ENCODE results near the gene TAOK3.
"Not testable (repeated sequence)": the region's sequence is repeated elsewhere in the genome, so short reads cannot be mapped to it uniquely, and the experiment has no call there.

Gene TAOK3

GRCh38 chr12:118372541-118373495 is at the start of gene TAOK3:
Gene TAOK3 (minus strand): TSS chr12:118372907. CDS start chr12:118255567, 117,340 bp downstream.
- peak; percentile 99 for DNase-seq (ENCODE audit: low spot score)

GRCh38 chr12:118420673-118421072 is 48.0 kb upstream of the TAOK3 start:
- DNase-seq (ENCODE audit: low spot score), result no peak

GRCh38 chr12:118418385-118419057 is 45.8 kb upstream of the TAOK3 start:
- DNase-seq (ENCODE audit: low spot score), result peak; percentile 69

- no peak for DNase-seq (ENCODE audit: low spot score)
Measured at GRCh38 chr12:118417942-118418341, 45.2 kb upstream of the TAOK3 start.

- DNase-seq (ENCODE audit: low spot score), result no peak
Measured at GRCh38 chr12:118409834-118410233, 37.1 kb upstream of the TAOK3 start.

GRCh38 chr12:118408241-118408640 is 35.5 kb upstream of the TAOK3 start:
- DNase-seq (ENCODE audit: low spot score), result not testable (repeated sequence)

GRCh38 chr12:118404876-118405521 is 32.3 kb upstream of the TAOK3 start:
- peak; percentile 61 for DNase-seq (ENCODE audit: low spot score)

- peak; percentile 81 for DNase-seq (ENCODE audit: low spot score)
Measured at GRCh38 chr12:118402251-118402650, 29.5 kb upstream of the TAOK3 start.

GRCh38 chr12:118398940-118399339 is 26.2 kb upstream of the TAOK3 start:
- DNase-seq (ENCODE audit: low spot score), result no peak

- no peak for DNase-seq (ENCODE audit: low spot score)
Measured at GRCh38 chr12:118398524-118398923, 25.8 kb upstream of the TAOK3 start.

GRCh38 chr12:118397708-118398440 is 25.2 kb upstream of the TAOK3 start:
- no peak for DNase-seq (ENCODE audit: low spot score)

- no peak for DNase-seq (ENCODE audit: low spot score)
Measured at GRCh38 chr12:118391836-118392235, 19.1 kb upstream of the TAOK3 start.

- DNase-seq (ENCODE audit: low spot score), result no peak
Measured at GRCh38 chr12:118391424-118391823, 18.7 kb upstream of the TAOK3 start.

GRCh38 chr12:118377884-118378470 is 5.3 kb upstream of the TAOK3 start:
- DNase-seq (ENCODE audit: low spot score), result peak; percentile 63

GRCh38 chr12:118377021-118377883 is 4.5 kb upstream of the TAOK3 start:
- no peak for DNase-seq (ENCODE audit: low spot score)

- DNase-seq (ENCODE audit: low spot score), result peak; percentile 84
Measured at GRCh38 chr12:118376089-118377020, 3.6 kb upstream of the TAOK3 start, which contains the start of gene SUDS3. Gene SUDS3 (plus strand): TSS chr12:118376555. CDS start chr12:118376692, 137 bp downstream.

- DNase-seq (ENCODE audit: low spot score), result no peak
Measured at GRCh38 chr12:118375348-118375747, 2.6 kb upstream of the TAOK3 start.

GRCh38 chr12:118374909-118375308 is 2.2 kb upstream of the TAOK3 start:
- no peak for DNase-seq (ENCODE audit: low spot score)

GRCh38 chr12:118374126-118374725 is 1.5 kb upstream of the TAOK3 start:
- DNase-seq (ENCODE audit: low spot score), result no peak

Data from kidney tubule cell (primary cell).